HG03521 (cell line): ENCODE results near the gene UNKL.
"Not testable (repeated sequence)": the region's sequence is repeated elsewhere in the genome, so short reads cannot be mapped to it uniquely, and the experiment has no call there.

Source experiments
- ATAC-seq: cut with Tn5 transposase; IDR thresholded peaks from one replicate; pipeline ENCODE4 v1.9.1; 2021; ENCODE audit warnings: mild to moderate bottlenecking, moderate library complexity; ENCODE audit not compliant: unreplicated experiment

The UNKL gene

DNA sequence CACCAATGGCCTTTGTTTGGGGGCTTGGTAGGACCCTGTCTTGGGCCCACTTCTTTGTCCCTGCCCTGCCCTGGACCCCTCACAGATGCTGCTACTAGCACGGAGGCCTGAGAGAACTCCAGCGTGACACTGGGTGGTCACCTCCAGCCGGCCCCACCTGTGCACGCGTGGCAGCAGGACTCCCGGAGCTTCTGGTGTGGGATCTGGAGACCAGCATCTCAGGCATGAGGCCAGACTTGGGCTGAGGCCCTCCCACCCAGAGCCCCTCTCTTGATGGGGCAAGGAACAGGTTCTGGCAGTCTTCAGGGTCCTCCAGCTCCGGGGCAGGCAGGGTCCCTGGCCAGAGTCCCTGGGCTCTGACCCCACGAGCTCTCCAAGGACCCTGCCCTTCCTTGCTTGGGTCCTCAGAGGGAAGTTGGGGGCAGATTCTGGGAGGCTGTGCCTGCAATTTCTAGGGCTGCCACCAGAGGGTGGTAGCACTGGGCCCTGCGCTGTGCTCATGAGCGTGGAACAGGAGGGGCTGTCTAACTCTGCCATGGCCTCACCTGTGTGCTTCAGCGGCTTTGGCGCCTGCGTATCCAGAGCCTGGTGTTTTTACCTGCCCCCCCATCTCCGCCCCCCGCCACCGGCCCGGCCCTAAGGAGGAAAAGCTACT lies 84.1 kb downstream of the UNKL start:
- no peak for ATAC-seq

DNA sequence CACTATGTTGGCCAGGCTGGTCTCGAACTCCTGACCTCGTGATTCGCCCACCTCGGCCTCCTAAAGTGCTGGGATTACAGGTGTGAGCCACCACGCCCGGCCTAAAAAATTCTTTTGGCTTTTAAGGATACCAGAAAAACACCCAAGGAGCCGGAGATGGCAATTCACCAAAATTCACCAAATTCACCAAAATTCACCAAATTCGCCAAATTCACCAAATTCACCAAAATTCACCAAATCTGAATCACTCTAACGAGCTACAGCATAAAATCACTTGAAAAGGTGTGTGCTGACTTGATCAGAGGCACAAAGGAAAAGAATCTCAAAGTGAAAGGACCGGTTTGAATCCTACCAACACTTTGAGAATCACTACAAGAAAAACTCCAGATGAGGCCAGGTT lies 85.5 kb downstream of the UNKL start:
- not testable (repeated sequence) for ATAC-seq

DNA sequence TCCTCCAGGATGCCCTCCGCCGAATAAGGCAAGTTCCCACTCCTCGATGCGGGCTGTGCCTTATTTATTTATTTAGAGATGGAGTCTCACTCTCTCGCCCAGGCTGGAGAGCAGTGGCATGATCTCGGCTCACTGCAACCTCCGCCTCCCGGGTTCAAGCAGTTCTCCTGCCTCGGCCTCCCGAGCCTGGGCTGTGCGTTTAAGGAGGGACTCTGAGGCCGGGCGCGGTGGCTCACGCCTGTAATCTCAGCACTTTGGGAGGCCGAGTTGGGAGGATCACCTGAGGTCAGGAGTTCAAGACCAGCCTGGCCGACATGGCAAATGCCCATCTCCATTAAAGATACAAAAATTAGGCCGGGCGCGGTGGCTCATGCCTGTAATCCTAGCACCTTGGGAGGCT lies 86.4 kb downstream of the UNKL start:
- not testable (repeated sequence) for ATAC-seq

DNA sequence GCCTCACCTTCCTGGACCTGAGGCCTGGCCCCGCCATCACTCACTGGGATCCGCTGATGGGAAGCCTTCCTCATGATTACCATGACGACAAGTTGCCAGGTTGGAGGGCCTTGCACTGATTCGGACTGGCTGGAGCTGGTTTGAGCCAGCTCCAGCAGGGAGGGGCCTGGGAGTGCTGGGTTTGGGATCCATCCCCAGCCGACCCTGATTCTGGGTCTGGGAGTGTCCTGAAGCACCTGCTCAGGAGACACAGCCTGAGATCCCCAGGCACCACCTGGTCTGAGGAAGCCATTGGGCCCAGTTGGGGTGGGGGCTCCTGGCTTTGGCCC lies 86.9 kb downstream of the UNKL start:
- ATAC-seq, result no peak

DNA sequence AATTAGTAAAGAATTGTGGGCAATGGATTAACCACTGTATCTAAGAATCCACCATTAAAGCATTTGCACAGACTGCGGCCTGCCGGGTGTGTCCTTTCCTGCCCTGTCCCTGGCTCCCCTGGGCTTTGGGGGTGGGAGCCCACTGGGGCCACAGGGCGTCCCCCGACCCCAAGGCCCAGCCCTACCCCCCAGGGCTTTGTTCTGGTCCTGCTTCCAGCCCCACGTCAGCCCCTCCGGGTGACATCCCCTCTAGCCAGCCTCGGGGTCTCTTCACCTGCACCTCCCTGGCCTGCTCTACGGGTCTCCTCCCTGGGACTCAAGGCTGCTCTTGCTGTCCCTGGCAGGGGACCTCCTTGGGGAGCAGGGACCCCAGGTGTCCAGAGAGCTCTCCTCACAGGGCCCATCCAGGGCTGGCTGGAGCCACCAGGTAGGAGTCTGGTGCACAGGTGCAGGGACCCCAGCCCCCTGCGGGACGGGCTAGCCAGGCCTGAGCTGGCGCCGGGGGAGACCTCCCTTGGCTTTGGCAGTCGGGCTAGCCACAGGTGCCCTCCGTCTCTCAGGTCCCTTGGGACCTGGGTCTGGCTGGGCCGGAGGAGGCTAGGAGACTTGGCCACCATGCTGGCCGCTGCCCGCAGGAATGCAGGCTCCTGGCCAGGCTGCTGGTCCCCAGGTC lies 87.4 kb downstream of the UNKL start:
- no peak for ATAC-seq

DNA sequence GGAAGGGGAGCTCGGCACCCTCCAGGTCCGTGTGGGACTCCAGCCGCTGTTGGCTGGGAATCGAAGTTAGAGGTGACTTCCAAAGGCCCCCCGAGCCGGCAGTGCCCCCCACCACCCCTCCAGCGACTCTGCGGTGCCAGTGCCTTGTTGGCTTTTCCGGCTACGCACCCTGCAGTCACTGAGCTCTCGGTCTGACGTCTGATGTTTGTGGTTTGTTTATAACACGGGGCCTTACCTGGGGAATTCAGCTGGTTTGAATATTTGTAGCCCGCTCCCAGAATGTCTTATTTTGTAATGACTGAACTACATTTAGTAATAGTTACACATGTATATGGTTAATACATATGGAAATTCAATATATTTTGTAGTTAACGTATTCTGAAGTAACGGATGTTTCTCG lies 88.1 kb downstream of the UNKL start:
- ATAC-seq, result no peak

DNA sequence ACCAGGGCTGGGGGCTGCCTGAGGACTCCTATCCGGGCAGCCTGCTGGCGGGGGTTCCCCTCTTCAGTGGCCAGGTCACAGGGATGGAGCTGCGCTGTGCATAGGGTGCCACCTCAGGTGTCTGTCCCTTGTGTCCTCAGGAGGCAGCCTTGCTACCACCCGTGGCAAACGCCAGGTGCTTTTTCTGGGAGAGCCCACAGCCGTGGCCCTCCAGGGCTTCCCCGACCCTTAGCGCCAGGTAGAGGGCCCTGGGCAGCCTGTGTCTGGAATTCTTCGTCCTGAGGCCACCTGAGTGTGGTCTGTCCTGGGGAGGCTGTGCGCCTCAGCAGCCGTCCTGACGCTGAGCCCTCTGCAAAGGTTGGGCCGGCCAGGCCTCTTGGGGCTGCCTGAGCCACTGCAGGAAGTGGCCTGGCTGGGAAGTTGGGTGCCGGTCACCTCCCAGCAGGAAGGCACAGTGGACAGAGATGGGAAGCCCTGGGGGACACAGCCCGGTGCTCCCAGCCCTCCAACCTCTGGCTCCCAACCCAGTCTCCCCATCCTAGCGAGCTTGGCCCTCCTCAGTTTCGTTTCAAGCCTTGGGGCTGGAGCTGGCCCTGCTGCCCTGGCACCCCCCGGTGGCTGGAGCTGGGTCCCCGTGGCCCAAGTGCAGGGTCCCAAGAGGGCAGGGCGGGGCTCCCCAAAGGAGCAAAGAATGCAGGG lies 88.7 kb downstream of the UNKL start:
- ATAC-seq, result no peak

DNA sequence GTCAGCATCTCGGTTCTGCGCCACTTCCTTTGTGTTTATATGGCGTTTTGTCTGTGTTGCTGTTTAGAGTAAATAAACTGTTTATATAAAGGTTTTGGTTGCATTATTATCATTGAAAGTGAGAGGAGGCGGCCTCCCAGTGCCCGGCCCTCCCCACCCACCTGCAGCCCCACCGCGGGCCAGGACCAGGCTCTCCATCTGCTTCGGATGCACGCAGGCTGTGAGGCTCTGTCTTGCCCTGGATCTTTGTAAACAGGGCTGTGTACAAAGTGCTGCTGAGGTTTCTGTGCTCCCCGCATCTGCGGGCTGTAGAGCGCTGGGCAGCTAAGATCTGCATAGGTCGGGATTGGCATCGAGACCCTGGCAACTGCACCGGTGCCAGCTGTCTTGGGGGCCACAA lies 89.2 kb downstream of the UNKL start:
- no peak for ATAC-seq

DNA sequence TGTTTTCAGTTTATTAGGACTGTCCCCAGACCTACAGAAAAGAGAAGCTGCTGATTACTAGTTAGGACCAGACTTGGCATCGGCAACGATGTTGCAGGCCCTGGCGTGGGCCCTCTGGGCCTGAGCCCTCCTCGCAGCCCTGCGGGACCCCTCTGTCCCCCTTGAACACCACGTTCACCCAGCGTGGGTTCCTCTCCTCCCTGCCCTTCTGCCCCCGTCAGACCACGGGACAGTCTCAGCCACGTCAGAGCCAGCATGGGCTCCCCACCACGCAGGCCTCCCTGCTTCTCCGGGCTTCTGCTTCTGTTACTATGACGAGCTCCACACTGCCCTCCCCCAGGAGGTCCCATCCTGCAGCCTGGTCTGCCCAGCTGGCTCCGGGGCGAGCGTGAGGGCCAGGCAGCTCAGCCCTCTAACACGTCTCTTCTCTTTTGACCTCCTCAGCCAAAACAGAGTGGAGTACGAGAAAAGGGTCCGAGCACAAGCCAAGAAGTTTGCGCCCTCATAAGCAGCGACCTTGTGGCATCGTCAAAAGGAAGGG lies 90.1 kb downstream of the UNKL start:
- no peak for ATAC-seq

DNA sequence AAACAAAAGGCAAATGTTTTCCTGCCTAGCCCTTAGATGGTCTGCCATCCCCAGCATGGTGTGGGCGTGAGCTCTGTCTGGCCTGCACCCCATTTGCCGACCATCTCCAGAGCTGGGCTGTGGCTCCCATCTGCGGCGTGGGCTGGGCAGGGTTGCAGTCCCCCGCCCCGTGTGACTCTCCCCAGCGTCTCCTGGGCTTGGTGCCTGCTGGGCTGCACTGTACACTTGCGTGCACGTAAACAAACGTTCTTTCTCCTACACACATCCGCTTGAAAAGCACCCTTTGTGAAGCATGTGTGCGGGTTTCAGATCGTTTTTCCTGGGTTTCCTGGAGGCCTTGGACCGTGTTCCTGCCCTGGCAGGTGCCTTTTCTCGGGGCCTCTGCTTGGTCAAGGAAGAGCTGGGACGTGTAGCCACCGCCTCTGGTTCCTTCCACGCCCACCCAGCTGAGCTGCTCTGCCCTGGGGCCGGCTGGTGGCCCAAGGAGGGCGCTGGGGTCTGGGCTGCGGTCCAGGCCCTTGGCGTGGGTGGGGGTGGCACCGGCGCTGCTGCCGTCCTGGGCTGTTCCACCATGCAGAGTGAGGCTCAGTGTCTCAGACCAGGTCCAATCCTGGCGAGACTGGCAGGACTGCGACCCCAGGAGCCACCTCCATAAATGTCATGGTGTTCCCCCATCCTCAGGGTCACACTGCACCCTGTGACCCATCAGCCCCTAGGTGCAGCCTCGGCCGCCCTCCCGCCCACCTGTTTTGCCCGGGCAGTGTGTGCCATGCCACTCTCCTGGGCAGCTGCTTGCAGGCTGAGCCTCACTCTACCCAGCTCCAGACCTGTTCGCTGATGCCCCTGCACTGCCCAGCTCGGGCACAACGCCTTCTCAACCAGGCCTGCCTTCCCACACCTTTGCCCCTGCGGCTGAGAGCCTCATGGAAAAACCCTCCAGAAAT lies 90.9 kb downstream of the UNKL start:
- ATAC-seq, result no peak

DNA sequence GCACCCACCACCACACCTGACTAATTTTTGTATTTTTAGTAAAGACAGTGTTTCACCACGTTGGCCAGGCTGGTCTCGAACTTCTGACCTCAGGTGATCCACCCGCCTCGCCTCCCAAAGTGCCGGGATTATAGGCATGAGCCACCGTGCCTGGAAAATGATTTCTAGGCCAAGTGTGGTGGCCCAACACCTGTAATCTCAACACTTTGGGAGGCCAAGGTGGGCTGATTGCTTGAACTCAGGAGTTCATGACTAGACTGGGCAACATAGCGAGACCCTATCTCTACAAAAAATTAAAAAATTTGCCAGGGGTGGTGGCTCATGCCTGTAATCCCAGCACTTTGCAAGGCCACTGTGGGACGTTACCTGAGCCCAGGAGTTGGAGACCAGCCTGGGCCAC lies 92.1 kb downstream of the UNKL start:
- no peak for ATAC-seq

DNA sequence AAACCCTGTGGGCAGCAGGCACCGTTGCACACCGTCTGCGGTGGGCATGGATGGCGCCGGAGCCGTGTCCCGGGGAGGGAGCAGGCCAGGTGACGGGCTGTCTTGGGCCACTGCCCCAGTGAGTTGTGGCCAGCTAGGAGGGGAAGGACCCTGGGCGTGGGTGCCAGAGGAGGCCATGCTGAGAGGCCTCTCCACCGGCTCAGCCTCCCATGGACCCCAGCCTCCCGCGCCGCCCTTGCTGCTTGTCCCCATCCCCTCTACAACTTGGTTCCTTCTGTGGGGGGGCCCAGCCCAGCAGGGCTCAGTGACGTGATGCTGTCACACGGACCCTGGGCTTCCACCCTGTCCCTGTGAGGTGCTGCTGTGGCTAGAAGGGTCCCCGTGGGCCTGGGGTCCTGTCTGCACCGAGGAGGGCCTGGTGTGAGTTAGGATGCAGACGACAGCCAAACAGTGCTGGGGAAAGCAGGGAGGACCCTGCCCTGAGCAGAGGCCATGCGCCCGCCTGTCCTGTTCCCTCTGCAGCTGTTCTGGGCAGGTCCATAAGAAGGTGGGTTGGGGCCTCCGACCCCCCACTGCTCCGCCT lies 93.8 kb downstream of the UNKL start:
- no peak for ATAC-seq

DNA sequence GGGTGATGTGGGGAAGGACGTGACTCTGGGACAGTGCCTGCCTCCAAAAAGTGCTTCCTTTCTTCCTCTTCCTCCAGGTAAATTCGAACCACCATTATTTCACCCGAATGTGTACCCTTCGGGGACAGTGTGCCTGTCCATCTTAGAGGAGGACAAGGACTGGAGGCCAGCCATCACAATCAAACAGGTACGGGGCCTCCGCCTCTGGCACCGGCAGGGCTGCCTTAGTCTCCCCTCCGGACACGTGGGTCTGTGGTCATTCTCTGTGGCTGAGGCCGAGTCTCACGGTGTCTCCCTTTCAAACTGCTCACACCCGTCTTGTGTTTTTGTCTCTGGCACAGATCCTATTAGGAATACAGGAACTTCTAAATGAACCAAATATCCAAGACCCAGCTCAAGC lies 94.4 kb downstream of the UNKL start:
- no peak for ATAC-seq

DNA sequence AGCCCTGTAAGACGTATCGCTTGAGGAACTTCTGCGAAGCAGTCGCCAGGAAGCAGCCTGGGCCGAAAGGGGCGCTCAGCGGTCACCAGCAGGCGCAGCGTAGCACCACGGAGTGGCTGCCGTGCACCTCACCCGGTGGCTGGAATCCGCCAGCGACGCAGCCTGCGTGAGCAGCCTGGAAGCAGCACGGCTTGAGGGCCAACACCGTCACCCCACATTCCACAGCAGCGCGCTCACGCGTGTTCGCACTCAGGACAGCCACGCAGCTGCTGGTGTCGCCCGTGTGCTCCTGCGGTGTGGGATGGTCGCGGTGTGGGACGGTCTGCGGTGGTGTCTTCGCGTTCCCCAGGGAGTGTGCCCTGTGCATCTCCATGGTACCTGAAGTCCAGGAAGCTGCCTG lies 95.5 kb downstream of the UNKL start:
- ATAC-seq, result no peak

DNA sequence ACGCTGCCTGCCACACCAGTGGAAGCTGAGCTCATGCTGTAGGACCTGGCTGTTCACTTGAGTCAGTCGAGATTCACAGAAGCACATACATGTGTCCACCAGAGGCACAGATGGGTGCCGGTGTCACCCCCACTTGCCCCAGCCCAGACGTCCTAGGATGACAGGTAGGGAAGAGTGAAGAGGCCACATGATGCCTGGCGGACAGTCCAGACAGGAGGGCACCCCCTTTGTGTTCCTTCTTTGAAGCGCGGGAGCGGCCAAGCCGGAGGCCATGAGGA lies 96.3 kb downstream of the UNKL start:
- no peak for ATAC-seq

DNA sequence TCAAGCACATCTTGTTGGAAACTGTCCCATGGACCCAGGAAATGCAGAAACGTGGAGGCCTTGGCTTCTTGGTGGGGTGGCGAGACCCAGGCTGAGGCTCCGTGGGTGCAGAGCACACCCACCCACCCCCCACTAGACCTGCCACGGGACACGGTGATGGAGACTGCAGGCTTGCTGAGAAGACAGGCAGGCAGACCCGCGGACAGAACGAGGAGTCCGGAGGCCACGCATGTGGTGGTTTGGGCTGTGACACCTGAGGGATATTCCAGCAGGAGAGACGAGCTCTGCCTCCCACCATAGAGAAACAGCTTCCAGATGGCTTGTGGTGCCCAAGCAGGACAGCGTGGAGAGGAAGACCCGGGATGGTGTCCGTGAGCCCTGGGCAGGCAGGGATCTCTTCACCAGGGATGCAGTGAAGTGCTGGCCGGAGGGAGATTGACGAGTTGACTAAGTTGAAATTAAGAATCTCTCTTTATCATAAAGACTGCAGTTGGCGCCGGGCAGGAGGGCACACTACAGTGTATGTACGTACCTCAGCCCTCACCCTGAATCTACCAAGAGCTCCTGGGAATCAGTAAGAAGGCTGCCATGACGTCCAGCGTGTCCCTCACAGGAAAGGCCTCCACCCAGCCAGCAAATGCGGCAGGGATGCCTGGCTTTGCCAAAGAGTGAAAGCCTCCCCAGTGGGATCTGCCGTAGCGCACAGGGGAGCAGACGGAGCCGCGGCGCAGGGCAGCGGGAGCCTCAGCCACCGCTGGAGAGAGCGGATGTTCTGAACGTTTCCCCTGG lies 96.8 kb downstream of the UNKL start:
- no peak for ATAC-seq

DNA sequence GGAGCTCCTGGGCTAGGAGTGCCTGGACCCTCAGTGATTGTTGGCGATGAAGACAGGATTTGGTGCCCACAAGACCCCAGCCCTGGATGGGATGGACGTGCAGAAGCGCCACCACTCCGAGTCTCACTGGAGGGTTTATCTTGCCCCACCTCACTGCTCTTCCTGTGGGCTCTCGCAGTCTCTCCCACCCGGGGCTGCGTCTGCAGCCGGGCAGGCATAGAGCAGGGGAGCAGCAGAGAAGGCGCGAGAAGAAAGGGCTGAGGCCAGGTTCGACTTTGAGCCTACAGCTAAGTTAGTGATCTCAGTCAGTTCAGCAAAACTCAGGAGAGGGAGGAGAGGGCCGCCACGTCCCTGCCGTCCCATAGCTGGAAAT lies 98.5 kb downstream of the UNKL start:
- no peak for ATAC-seq

DNA sequence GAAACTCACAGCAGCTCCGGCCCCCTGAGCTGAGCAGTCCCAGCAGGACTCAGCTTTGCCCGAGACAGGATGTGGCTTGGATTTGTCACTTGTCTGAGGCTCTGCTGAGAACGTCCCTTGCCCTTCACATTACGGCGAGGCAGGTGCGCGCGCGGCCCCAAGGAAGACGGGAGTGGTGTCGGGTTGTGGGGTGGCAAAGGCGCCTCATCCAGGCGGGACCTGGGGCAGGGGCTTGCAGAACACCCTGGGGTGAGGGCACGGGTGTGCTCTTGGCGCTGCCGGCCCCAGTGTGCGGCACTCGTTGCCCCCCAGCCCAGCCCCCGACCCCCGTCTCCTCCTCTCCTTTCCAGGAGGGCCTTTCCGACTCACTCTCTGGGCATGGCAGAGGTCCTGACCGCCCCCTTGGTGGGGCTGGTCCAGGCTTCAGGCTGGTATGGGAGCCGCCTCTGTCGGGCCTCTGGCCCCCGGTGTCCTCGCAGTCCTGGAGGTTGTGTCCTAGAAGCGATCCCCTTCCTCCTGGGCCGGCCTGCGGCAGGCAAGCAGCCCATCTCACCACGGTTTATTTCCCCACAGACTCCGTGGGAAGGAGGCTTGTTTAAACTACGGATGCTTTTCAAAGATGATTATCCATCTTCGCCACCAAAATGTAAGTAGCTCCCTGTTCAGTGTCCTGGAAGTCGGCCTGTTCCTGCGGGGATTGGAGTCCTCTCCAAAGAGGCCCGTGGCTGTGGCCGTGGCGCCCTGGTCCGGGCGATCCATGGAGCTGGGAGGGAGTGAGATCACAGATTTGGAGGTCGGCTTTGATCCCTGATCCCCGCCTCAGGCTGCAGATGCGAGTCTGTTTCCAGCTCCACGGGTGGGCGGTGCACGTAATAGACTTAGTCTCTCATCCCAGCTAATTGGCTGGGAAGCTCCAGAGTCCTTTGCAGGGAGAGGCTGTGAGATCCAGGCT lies 99.1 kb downstream of the UNKL start:
- ATAC-seq, result no peak

DNA sequence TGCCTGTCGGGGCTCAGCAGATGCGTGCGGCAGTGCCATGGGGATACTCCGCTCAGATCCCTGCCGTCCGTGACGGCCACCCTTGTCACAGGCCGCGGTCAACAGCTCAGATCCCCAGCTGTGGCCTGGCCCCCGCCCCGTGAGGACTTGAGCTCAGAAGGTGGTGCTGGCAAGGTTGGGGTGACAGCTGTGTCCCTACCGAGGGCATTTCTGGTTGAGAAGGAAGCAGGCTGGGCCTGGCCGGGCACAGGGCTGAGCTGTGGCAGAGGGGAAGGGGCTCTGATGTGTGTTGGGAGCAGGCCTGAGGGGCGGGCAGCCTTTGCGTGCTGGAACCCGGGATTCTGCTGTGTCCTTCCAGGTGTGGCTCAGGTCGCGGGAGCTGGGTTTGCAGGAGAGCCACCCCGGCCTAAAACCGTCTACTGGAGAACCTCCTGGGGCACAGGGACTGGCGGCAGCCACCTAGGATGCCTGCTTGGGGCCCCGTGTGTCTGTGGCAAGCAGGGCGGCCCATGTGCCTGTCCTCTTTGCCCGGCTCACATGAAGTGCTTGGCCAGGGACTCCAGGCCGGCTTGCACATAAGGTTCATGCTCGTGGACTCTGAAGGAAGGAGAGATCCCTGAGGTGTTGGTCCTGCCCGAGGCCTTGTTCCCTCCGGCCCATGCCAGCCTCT lies 100.0 kb downstream of the UNKL start:
- ATAC-seq, result no peak
